ENCODE results near the gene FAM168B. TPM values are rescaled to one million over a fixed set of nuclear protein-coding genes. Genes with fewer than 3 reads are reported as not detected.

The FAM168B gene
- total RNA-seq, 1 experiment from 2014 or later, result 109 TPM

DNA sequence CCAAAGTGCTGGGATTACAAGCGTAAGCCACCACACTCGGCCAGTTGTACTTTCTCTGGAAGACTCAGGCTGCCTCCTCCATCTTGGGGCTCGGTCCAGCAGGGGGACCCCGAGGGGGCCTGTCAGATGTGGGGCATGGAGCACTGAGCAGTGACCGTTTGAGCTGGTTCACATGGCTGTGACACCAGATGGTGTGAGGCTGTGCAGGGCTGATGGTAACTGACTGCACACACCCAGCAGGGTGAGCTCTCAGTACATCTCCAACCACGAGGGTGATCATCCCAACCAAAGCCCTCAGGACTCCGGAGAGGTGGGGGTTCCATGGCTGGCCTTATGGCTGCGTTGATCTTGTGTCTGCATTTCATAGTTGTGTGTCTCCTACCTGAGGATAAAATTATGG lies 63.4 kb downstream of the FAM168B start:
- DNase-seq (ENCODE audit: extremely low read depth, low read depth), result no peak

DNA sequence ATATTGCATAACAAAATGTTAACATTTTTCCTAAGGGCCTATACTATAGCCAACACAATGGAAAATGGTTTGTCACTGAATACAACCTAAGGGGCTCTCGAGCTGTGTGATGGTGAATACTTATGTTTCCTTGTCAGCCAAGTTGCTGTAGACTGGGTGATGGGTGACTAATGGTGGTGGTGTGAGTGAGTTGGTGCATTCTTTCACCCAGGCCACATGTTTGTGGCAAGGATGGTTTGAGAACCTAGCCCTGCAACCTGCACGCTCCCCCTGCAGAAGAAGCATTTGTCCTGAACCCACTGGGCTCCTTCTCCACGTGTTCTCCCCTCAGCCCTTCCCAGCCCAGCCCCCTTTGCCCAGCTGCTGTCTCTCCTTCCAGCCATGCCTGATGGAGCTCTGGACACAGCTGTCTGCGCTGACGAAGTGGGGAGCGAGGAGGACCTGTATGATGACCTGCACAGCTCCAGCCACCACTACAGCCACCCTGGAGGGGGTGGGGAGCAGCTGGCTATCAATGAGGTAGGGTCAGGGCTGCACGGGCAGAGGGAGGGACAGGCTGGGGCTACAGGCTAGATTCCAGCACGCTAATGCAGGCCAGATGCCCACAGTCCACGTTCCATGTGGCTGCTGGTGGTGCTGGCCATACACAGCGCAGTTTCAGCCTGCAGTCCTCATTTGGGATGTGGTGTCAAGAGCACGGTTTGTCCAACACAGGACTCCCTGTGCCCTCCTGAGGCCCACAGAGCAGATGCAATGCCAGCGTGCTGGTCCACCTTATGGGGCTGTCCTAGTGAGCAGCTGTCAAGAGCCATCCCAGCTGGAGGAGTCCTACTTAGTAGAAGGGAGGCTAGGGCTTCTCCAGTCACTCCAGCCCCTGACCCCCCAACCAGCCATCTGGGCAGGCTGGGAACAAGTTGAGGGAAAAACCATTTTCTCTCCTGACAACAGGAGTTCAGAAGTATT lies 65.4 kb downstream of the FAM168B start:
- DNase-seq (ENCODE audit: extremely low read depth, low read depth), result no peak

DNA sequence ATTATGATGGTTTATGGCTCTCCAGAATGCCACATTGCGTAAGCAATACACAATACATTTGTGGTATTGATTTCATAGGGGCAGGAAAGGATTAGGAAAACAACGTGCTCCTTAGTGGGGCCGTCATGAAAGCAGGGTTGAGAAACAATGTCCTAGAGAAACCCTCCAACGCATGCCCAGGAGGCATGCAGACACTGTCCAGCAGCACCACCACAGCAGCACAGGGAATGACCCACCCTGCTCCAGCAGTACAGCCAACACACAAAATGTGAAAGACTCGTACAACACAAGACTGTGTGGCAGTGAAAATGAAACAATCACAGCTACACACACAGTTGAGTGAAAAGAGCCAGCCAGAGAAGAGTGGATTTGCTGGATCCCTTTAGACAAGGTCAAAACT lies 66.3 kb downstream of the FAM168B start:
- no peak for DNase-seq (ENCODE audit: extremely low read depth, low read depth)

DNA sequence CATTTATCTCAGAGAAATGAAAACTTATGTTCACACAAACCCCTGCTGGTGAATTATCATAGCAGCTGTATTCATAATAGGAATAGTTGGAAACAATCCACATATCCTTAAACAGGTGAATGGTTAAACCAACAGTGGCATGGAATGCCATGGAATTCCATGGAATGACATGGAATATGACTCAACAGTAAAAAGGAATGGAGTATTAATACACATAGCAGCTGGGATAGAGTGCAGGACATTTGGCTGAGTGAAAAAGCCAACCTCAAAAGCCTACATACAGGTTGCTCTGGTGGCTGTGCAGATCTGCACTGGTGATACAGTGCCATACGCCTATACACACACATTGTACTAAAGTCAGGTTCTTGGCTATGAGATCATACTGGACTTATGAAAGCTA lies 69.5 kb downstream of the FAM168B start:
- no peak for DNase-seq (ENCODE audit: extremely low read depth, low read depth)

DNA sequence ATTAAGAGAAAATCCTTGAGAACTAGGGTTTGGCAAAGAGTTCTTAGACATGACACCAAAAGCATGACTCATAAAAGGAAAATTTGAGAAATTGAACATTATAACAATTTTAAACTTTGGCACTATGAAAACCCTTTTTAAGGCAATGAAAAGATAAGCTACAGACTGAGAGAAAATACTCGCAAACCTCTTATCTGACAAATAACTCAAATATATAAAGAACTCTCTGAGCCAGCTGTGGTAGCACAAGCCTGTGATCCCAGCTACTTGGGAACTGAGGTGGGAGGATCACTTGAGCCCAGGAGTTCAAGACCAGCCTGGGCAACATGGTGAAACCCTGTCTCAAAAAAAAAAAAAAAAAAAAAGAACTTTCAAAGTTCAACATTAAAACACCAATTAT lies 70.5 kb downstream of the FAM168B start:
- DNase-seq (ENCODE audit: extremely low read depth, low read depth), result no peak

DNA sequence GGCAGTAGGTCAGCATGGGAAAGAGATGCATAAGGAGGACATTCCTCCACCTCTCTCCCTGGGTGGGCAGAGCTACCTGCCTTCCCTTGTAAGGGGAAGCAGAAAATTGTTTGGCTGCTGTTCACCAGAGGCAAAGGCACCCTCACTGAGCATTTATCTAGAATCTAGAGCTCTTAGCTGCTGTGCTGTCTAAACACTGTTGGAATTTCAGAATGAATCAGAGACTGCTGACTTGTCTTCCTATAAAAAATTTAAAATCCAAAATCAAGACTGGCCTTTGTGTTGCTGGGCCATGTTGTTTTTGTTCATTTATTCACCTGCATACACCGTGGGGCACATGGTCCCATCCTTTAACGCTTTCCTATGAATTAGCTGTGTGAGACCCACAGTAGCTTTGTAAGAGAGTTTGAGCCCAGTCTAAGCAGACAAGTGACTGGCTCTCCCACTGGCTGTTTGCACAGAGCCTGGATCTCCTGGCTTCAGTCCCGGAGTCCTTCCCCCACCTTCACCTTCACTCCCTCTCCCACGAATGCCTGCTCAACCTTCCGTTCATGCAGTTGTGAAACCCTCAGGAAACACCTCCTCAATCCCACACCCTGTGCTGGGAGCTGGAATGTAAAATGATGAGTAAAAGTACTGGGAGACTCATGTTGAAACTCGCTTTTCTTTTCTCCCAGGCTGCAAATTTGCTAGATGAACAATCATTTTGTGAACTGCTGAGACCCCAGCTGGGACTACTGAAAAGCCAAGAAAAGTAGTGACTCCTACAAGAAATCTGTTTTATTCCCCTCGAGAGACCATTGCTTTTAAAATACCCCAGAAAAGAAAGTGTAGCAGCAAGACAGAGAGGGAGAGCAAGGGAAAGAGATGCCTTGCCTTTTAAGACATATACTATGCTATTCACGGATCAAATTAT lies 76.2 kb downstream of the FAM168B start:
- DNase-seq (ENCODE audit: extremely low read depth, low read depth), result no peak

DNA sequence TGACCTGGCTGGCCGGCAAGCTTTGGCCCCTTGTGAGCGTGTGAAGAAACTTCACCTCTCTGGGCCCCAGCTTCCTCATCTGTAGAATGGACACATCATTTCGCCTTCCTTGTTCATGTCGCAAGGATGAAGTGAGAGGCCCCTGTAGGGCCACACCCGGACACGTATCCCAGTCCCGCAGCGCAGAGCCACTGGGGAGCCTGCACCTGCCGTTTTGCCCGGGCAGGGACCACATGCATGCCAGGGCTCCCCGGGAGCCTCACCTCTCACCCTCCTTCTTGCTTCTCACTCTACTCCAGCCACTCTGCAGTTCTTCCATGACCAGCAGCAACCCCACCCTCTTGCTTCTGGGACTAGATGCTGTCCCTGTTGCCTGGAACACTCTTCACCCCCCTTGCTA lies 77.5 kb downstream of the FAM168B start:
- DNase-seq (ENCODE audit: extremely low read depth, low read depth), result no peak

DNA sequence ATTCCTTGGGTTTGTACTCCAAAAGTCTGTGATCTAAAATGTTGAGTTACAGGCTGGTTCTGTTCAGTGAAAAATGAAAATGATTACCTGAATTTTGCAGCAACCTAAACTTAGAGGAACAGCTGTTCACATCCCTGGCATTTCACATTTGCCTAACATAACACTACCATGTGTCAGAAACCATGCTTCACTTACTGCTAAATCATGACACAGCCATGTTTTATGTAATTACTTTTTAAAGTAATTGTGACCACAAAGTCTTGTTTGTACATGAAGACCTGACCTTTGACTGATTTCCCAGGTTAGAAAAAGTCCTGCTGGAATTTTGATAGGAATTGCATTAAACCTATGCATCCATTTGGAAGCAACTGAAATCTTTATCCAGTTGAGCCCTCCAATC lies 79.1 kb downstream of the FAM168B start:
- no peak for DNase-seq (ENCODE audit: extremely low read depth, low read depth)

DNA sequence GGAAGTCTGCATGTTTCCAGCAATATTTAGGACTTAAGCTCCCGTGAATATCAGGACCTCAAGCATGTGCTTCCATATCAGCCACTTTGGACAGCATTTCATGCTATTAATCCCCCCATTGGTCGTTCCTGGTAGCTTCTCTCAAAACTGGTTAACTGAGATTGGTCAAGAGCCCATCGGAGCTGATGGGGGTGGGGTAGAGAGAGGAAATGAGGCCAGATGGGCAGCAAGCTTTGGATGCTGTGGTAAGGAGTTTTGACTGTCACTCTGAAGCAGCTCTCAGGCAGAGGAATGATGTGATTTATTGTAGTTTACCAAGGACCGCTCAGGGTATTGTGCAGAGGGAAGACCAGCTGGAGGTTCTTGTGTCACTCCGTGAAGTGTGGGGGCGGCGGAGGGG lies 81.8 kb downstream of the FAM168B start:
- no peak for DNase-seq (ENCODE audit: extremely low read depth, low read depth)

DNA sequence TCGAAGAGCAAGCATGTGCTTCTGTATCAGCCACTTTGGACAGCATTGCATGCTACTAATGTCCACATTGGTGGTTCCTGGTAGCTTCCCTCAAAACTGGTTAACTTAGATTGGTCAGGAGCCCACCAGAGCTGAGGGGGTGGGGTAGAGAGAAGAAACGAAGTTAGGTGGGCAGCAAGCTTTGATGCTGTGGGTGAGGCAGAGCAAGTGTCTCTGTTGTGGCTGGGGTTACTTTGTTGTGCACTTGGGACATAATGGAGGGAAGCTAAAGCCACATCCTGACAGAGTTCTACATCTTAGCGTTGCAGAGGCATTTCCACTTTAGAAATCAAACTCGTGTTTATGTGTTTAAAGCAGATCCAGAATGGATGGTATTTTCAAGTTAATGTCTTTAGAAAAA lies 82.7 kb downstream of the FAM168B start:
- no peak for DNase-seq (ENCODE audit: extremely low read depth, low read depth)

DNA sequence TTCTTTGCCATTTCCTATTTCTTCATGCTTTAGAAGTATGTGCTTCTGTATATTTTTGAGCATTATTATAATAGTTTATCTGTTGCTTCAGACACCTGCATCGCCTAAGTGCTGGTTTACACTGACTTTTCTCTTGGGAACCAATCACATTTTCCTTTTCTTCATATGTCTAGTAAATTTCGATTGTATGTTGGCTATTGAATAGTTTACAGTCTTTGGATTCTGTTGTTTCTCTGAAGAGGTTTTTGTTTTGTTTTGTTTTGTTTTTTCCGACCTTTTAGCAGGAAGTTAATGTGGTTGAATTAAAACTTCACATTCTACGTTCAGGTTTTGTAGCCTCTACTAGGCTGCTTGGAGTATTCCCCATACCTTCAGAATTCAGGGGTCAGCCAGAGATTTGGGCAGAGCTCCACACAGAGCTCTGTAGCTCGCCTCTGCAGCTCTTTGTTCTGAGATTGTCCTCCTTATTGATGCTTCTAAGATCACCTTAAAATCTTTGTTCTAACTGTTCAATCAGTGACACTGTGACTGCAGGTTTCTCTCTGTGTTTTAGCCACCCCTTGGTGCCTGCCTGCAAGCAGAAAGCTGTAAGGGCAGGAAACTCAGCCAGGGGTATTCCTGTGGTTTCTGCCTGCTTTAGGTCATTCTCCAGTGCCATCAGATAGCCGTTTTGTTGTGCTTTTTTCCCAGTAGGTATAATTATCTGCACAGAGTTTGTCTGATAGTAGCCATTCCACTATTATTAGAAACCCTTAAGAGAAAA lies 83.4 kb downstream of the FAM168B start:
- no peak for DNase-seq (ENCODE audit: extremely low read depth, low read depth)

DNA sequence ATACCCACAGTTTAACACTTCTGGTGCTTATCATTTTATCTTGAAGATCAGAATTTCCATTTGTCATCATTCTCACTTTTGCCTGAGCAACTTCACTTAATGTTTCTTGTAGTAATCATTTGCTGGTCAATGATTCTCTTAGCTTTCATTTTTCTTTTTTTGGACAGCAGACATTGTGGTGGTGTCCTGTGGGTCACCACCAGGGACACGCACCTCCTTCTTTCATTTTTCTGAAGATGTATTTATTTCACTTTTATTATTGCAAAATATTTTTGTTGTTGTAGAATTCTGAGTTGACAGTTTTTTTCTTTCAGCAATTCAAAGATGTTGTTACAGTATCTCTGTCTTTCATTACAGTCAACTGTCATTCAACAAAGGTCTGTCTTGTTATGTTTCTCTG lies 84.3 kb downstream of the FAM168B start:
- DNase-seq (ENCODE audit: extremely low read depth, low read depth), result no peak

DNA sequence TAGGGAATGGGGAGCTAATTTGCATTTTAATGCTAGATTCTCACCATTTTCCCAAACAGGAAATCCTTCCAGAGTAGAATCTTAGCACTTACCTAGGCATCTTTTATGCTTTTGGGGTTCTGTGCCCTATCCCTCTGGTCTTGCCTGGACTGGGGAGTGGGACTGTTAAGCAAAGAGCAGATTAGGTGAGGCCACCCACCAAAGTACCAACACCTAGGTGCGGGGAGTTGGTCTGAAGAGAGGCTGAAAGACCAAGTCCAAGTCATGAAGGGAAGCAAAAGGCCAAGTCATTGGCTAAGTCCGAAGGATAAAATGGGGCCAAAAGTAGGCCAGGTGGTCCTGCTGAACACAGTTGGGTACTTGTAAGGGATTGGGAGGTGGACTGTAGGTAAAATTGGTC lies 86.7 kb downstream of the FAM168B start:
- no peak for DNase-seq (ENCODE audit: extremely low read depth, low read depth)

DNA sequence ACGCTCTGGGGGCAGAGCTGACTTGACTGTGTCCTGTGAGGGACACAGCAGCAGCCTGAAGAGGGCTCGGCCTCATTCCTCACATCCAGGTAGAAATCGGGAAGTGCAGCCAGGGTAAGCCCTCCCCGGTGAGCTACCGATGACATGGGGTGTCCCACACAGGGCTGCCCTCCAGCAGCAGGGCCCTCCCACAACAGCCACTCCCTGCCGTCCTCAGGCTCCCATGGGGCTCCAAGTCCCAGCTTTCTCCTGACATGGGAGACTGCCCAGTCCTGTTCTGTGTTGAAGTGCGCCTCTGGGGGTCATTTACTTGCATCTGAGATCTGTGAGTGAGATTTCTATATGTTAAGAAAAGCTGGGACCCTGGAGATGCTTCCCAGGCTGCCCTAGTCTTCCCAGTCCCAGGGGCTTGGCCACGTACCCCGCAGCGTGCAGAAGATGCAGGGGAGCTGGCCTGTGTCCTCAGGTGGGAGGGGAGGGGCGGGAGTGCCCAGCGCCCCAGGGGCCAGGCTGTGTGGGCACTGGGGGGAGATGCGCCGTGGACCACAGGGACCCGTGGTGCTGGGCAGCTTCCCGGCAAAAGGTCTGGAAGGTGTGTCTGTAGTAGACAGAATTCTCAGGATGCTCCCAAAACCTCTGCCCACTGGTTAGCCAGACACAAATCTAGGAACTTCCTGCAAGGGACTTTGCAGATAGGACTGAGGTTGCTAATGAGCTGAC lies 87.9 kb downstream of the FAM168B start:
- no peak for DNase-seq (ENCODE audit: extremely low read depth, low read depth)

DNA sequence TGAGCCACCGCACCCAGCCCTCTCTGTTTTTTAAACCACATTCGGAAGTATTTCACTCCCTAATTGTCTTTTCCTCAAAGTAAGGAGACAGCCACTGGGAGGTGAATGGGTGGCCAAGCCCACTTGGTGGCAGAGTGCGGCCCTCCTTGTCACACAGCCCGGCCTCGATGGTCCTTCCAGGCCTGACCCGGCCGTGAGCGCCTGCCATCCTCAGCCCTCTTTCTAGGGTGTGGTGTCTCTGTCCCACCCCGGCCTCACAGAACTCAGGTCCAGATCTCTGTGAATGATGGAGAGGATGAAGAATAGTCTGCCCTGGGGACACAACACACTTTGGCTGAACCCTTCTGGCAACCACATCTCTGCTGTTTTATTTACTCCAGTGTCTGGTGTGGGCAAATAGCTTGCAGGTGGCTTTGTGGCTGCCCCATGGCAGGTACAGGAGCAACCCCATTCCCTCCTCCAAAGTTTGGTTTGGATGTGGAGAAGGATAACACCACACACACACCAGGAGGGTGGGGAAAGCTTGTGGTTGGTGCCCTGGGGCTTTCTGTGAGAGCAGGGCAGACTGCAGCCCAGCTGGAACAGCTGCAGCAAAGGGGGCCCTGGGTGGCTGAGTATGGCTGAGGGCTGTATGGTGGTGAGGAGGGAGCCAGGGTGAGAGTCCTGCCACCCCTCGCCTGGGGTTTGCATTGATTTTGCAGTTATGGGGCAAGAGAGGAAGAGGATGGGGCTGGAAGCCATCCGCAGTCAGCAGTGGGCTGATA lies 88.6 kb downstream of the FAM168B start:
- DNase-seq (ENCODE audit: extremely low read depth, low read depth), result no peak

DNA sequence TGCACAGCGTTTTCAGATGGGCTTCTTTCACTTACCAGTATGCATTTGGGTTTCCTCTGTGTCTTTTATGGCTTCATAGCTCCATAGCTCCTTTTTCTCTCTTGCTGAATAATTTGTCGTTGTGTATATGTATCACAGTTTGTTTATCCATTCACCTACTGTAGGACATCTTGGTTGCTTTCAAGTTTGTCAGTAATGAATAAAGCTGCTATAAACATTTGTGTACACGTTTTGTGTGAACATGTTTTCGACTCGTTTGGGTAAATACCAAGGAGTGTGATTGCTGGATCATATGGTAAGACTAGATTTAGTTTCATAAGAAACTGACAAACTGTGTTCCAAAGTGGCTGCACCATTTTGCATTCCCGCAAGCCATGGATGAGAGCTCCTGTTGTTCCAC lies 94.7 kb downstream of the FAM168B start:
- no peak for DNase-seq (ENCODE audit: extremely low read depth, low read depth)

Measured in NCI-H460 (cell line).